ENCODE measurements around the gene ROBO3. TPM values are rescaled to one million over a fixed set of nuclear protein-coding genes. Genes with fewer than 3 reads are reported as not detected.

Gene ROBO3
- total RNA-seq, 2 experiments from 2014 or later, result 21.9 to 26.1 TPM

- DNase-seq (peak; percentile 16), ATAC-seq (no peak)
- Mint-ChIP-seq H3K27ac (no peak overlapping the region), H3K9me3 (ENCODE audit: low read depth) (no peaks in the 10 kb centered on the region), H3K36me3 (ENCODE audit: low read depth) (no peaks in the 10 kb centered on the region), H3K4me3 (no peak overlapping the region), H3K27me3 (no peaks in the 10 kb centered on the region), H3K4me1 (peaks cover 20% of the 10 kb centered on the region)
- intact Hi-C loops (cut with DNase I, micrococcal nuclease), result no loop called here
- ChIA-PET POLR2A (no interaction called here), CTCF (no interaction called here)
Observed at GRCh38 chr11:124923296-124923695, 58.1 kb downstream of the ROBO3 start.

GRCh38 chr11:124928942-124929665, 63.9 kb downstream of the ROBO3 start:
- Mint-ChIP-seq H3K4me3 (no peak overlapping the region), H3K9me3 (ENCODE audit: low read depth) (no peaks in the 10 kb centered on the region), H3K27ac (no peak overlapping the region), H3K4me1 (peaks cover 7% of the 10 kb centered on the region), H3K36me3 (ENCODE audit: low read depth) (no peaks in the 10 kb centered on the region), H3K27me3 (no peaks in the 10 kb centered on the region)
- intact Hi-C loops (cut with DNase I, micrococcal nuclease), result no loop called here
- CTCF ChIA-PET, result interaction anchor here (1.5 kb wide), 1 partner anchor 53 kb away, joined by 3 read pairs; no protein-coding TSS in a partner anchor
- DNase-seq, result no peak
- POLR2A ChIA-PET, result no interaction called here
- ATAC-seq, result no peak

- Mint-ChIP-seq H3K36me3 (ENCODE audit: low read depth) (no peaks in the 10 kb centered on the region), H3K27me3 (no peaks in the 10 kb centered on the region), H3K4me1 (peaks cover 6% of the 10 kb centered on the region), H3K27ac (no peak overlapping the region), H3K9me3 (ENCODE audit: low read depth) (no peaks in the 10 kb centered on the region), H3K4me3 (no peak overlapping the region)
- ChIA-PET CTCF (interaction anchor here (0.6 to 1.0 kb wide), 2 partner anchors 11 to 241 kb away, joined by 3 read pairs; no protein-coding TSS in a partner anchor), POLR2A (no interaction called here)
- DNase-seq, result no peak
- intact Hi-C loops (cut with DNase I, micrococcal nuclease), result no loop called here
- peak; percentile 58 for ATAC-seq
Observed at GRCh38 chr11:124930799-124931198, 65.6 kb downstream of the ROBO3 start.

Other genes with a start within 250 kb of the ROBO3 start
- 10 to 100 TPM; 29.6 to 40.6 TPM for gene TBRG1, start 242.6 kb upstream of the ROBO3 start, total RNA-seq
- 10 to 100 TPM in 1 of 2 experiments, 1 to 10 TPM in 1; 9.4 to 12.2 TPM for gene SIAE, start 191.7 kb upstream of the ROBO3 start, total RNA-seq
- gene SPA17, start 191.5 kb upstream of the ROBO3 start, total RNA-seq, result 1 to 10 TPM; 3.9 to 4.7 TPM
- gene NRGN, start 125.5 kb upstream of the ROBO3 start, total RNA-seq, result 10 to 100 TPM; 13.5 to 18.1 TPM
- gene VSIG2, start 113.2 kb upstream of the ROBO3 start, total RNA-seq, result not detected
- gene ESAM, start 103.1 kb upstream of the ROBO3 start, total RNA-seq, result under 1 TPM; 0.39 to 0.53 TPM
- 1 to 10 TPM; 6.9 to 8.6 TPM for gene MSANTD2, start 65.0 kb upstream of the ROBO3 start, total RNA-seq
- not detected for gene ROBO4, start 32.4 kb downstream of the ROBO3 start, total RNA-seq
- not detected for gene HEPN1, start 53.8 kb downstream of the ROBO3 start, total RNA-seq
- gene HEPACAM, start 70.6 kb downstream of the ROBO3 start, total RNA-seq, result not detected
- 1 to 10 TPM; 5.6 to 6.7 TPM for gene CCDC15, start 88.8 kb downstream of the ROBO3 start, total RNA-seq
- under 1 TPM; 0.41 to 0.76 TPM for gene SLC37A2, start 197.9 kb downstream of the ROBO3 start, total RNA-seq
- gene TMEM218, start 246.2 kb downstream of the ROBO3 start, total RNA-seq, result 10 to 100 TPM; 11.3 TPM